GM23338 (cell line): Measurements from ENCODE around the gene LYPD4.

Experiments
- CREB1 ChIP-seq: fragments of 250-450 bp; sonication (Bioruptor Pico); IDR thresholded peaks from 2 replicates; pipeline ENCODE4 v1.5.0; 2020; ENCODE audit warnings: low read depth, mild to moderate bottlenecking, moderate library complexity
- ETS1 ChIP-seq: IDR thresholded peaks from 2 replicates; pipeline ENCODE4 v1.6.1; 2016; ENCODE audit warnings: antibody characterized with exemption
- EZH2 ChIP-seq: fragments of 200-600 bp; sonication (generic); IDR thresholded peaks from one replicate; pipeline ENCODE4 v1.8.0; 2017; ENCODE audit warnings: antibody characterized with exemption, mild to moderate bottlenecking, low read depth; ENCODE audit not compliant: unreplicated experiment
- EZH2phosphoT487 ChIP-seq: fragments of 200-600 bp; sonication (generic); IDR thresholded peaks from one replicate; pipeline ENCODE4 v1.8.1; 2018; ENCODE audit warnings: antibody characterized with exemption; ENCODE audit not compliant: unreplicated experiment
- JUNB ChIP-seq: IDR thresholded peaks from one replicate; pipeline ENCODE4 v1.6.1; 2016; ENCODE audit warnings: antibody characterized with exemption; ENCODE audit not compliant: unreplicated experiment
- POLR2AphosphoS5 ChIP-seq: IDR thresholded peaks from 2 replicates; pipeline ENCODE4 v1.6.1; 2016; ENCODE audit warnings: antibody characterized with exemption, low read depth
- REST ChIP-seq: IDR thresholded peaks from one replicate; pipeline ENCODE4 v1.6.1; 2018; ENCODE audit warnings: antibody characterized with exemption; ENCODE audit not compliant: unreplicated experiment
- STAT1 ChIP-seq: IDR thresholded peaks from one replicate; pipeline ENCODE4 v1.6.1; 2016; ENCODE audit warnings: antibody characterized with exemption; ENCODE audit not compliant: unreplicated experiment
- ZNF114 ChIP-seq: fragments of 250-450 bp; sonication (Bioruptor Pico); IDR thresholded peaks from 2 replicates; pipeline ENCODE4 v1.5.0; 2020; ENCODE audit warnings: mild to moderate bottlenecking, moderate library complexity
- ZNF331 ChIP-seq: fragments of 250-450 bp; sonication (Bioruptor Pico); IDR thresholded peaks from 2 replicates; pipeline ENCODE4 v1.5.0; 2020; ENCODE audit warnings: low read depth, mild to moderate bottlenecking, moderate library complexity
- TF ChIP-seq, protein P1 (sequence below), 2 experiments: fragments of 200-600 bp in 1 of 2; sonication (generic) in 1 of 2; conservative IDR thresholded peaks; 2 replicates each; pipeline versions ENCODE4 v1.5.1 to v1.6.1; 2016 to 2017; ENCODE audit warnings: antibody characterized with exemption in 2 of 2, low read depth in 2 of 2, mild to moderate bottlenecking in 2 of 2, moderate library complexity in 1 of 2

- TF ChIP-seq, protein P1, sequence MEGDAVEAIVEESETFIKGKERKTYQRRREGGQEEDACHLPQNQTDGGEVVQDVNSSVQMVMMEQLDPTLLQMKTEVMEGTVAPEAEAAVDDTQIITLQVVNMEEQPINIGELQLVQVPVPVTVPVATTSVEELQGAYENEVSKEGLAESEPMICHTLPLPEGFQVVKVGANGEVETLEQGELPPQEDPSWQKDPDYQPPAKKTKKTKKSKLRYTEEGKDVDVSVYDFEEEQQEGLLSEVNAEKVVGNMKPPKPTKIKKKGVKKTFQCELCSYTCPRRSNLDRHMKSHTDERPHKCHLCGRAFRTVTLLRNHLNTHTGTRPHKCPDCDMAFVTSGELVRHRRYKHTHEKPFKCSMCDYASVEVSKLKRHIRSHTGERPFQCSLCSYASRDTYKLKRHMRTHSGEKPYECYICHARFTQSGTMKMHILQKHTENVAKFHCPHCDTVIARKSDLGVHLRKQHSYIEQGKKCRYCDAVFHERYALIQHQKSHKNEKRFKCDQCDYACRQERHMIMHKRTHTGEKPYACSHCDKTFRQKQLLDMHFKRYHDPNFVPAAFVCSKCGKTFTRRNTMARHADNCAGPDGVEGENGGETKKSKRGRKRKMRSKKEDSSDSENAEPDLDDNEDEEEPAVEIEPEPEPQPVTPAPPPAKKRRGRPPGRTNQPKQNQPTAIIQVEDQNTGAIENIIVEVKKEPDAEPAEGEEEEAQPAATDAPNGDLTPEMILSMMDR (conservative IDR thresholded peaks at IDR 0.05; ENCODE audit: low read depth in 2 of 2) = no peak
- TF ChIP-seq CREB1 = no peak
- TF ChIP-seq EZH2 = no peak
- no peak for TF ChIP-seq REST
- TF ChIP-seq POLR2AphosphoS5 = no peak
- TF ChIP-seq STAT1 = no peak
- no peak for TF ChIP-seq EZH2phosphoT487
- TF ChIP-seq JUNB = no peak
- no peak for TF ChIP-seq ZNF114 (CRISPR knock-in tag)
- TF ChIP-seq ZNF331 (CRISPR knock-in tag) = no peak
- no peak for TF ChIP-seq ETS1
Measured at GRCh38 chr19:41886761-41887710, 42.6 kb upstream of the LYPD4 start.
